ENCODE data around the gene ANKRD33. TPM values are rescaled to one million over a fixed set of nuclear protein-coding genes. Genes with fewer than 3 reads are reported as not detected.
A peak's percentile ranks its signal among the peaks of the same experiment; 100 is the strongest.

The ANKRD33 gene
- total RNA-seq, 1 donor from 2014 or later = not detected

GRCh38 chr12:51904951-51905470 lies 17.1 kb downstream of the ANKRD33 start:
- no peak for ATAC-seq

DNA sequence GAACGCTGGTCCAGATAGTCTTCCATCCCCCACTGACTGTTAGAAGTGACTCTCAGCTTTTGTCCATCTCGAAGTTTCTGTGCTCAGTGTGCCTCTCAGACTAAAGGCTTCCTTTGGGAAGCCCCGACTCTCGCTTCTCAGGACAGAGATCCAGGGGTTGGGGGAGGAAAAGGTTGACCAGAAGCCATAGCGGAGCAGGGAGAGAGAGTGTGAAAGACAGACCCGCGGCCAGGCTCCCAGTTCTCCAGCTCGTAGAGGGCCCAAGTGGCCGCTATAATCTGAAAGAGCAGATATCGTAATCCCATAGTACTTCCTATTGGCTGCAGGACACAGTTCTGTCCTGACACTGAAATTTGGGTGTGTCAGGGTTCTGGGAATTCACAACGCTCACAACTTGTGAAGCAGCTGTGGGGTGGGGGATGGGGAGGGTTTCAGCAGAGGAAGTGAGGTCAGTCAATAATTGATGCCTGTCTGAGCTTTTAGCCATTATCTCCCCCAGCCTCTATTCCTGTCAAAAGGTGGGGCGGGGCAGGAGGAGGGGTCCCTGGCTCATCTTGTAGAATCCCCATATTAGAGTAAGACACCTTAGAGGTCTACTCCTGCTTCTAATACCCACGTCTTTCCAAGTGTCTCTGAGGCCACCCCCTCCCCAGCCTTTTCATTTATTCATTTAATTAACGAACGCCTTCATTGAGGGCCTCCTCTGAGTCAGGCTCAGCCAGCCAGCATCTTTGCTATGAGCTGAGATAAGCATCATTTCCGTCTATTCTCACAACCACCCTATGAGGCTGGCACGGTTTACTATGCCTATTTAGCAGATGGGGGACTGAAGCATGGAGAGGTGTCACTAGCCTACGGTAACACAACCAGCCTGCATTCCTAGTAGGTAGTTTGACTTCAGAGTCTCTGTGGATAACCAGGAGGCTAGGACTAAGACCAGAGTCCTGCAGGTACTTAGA lies 17.8 kb downstream of the ANKRD33 start:
- ATAC-seq = peak; percentile 19

DNA sequence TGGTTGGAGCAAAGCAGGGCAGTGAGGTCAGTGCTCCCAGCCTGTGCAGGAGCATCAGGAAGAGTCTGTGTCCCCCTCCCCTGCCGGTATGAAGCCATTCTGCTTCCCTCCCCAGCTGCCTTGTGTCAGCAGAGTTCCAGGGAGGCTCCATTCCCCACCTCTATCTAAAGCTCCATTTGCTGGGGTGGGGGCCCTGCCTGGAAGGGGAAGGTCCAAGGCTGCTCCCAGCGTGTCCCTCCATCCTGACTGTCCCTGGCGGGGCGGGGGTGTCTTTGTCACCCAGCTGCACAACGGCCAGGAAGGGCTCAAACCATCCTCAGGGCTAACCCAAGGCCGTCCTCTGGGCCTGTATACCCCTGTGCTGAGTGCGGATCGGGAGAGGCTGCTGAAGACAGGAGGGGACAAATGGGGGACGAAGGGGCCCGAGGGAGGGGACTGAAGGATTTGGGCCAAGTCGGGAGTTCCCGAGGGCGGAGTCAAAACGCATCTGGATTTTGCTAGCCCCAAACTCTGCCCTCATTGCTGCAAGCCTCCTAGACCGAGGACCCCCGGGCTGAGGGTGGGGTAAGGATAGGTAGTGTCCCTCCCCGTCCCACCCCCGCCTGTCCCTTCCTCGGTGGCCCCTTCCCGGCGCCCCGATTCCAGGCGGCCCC lies 18.7 kb downstream of the ANKRD33 start:
- ATAC-seq = no peak

DNA sequence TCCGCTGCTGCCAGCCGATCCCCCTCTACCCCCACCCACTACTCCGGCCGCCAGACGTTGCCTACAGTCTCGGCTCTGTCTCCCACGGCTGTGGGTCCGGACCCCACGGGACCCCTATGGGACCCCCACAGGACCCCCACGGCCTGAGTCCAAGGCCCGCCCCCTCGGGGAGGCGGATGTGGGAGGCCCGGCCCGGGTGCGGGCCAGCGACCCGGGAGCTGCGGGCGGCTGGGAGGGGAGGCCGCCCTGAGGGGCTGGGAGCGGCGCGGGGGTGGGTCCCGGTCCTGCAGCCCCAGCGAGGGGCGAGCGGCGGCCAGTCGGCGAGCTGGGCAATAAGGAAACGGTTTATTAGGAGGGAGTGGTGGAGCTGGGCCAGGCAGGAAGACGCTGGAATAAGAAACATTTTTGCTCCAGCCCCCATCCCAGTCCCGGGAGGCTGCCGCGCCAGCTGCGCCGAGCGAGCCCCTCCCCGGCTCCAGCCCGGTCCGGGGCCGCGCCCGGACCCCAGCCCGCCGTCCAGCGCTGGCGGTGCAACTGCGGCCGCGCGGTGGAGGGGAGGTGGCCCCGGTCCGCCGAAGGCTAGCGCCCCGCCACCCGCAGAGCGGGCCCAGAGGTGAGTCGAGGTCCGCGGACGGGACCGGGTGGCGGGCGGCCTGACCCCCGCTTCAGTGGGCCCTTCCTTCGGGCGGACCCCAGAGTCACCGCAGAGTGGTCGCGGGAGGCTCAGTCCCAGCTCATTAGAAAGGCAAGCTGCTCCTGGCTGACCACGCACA lies 19.4 kb downstream of the ANKRD33 start, which contains the start of gene ACVRL1:
TSS of gene ACVRL1 (plus strand) at position 422 of the 773 bp plus-strand sequence. CDS start 4,971 bp downstream, outside the sequence.
- peak; percentile 17 for ATAC-seq

- ATAC-seq = no peak
Measured at GRCh38 chr12:51907856-51908425, 20.0 kb downstream of the ANKRD33 start.

GRCh38 chr12:51908876-51909592 lies 21.1 kb downstream of the ANKRD33 start:
- ATAC-seq = no peak

GRCh38 chr12:51910168-51910567 lies 22.3 kb downstream of the ANKRD33 start:
- ATAC-seq = no peak

- no peak for ATAC-seq
Measured at GRCh38 chr12:51910691-51911090, 22.8 kb downstream of the ANKRD33 start.

DNA sequence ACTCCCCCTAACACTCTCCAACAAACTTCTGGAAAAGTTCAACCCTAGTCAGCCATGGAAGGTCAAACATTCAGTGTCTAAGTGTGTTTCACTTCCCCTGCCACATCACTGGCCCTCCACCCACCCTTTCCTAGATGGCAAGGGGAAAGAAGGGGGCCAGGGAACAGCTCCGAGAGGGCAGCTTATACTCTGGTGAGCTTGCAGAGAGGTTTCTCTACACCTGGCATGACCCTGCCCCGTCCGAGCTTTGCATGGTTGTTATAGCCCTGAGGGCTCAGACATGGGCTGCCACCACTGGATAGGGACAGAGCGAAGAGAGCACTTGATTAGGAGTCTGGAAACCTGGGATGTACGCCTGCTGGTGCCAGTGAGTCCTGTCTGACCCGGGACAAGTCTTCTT lies 23.4 kb downstream of the ANKRD33 start:
- no peak for ATAC-seq

- ATAC-seq = peak; percentile 18
Measured at GRCh38 chr12:51911788-51912711, 24.1 kb downstream of the ANKRD33 start.

GRCh38 chr12:51913071-51914033 lies 25.4 kb downstream of the ANKRD33 start:
- ATAC-seq = no peak

DNA sequence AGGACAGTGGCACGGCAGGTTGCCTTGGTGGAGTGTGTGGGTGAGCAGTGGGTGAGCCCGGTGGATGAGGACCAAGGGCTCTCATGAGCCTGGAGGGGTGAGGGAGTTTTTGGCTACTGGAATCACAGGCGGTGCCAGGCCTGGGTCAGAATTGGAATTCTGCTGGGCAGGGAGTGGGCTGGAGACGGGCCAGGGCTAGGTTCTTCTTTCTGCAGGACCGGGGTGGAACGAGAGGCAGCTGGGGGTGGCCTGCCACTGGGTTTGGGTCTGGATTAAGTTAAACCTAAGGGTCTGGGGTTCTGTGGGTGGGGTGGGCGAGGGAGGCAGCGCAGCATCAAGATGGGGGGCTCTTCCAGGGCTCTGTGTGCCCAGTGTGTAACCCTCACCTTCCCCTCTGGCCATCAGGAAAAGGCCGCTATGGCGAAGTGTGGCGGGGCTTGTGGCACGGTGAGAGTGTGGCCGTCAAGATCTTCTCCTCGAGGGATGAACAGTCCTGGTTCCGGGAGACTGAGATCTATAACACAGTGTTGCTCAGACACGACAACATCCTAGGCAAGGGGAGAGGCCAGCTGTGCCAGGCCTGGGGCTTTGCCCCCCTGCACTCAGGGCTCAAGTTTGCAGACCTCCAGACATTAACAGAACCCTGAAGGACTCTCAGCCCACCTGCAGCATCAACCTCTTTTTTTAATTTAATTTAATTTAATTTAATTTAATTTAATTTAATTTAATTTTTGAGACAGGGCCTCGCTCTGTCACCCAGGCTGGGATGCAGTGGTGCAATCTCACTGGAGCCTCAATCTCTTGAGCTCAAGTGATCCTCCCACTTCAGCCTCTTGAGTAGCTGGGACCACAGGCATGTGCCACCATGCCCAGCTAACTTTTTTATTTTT lies 26.4 kb downstream of the ANKRD33 start:
- no peak for ATAC-seq

DNA sequence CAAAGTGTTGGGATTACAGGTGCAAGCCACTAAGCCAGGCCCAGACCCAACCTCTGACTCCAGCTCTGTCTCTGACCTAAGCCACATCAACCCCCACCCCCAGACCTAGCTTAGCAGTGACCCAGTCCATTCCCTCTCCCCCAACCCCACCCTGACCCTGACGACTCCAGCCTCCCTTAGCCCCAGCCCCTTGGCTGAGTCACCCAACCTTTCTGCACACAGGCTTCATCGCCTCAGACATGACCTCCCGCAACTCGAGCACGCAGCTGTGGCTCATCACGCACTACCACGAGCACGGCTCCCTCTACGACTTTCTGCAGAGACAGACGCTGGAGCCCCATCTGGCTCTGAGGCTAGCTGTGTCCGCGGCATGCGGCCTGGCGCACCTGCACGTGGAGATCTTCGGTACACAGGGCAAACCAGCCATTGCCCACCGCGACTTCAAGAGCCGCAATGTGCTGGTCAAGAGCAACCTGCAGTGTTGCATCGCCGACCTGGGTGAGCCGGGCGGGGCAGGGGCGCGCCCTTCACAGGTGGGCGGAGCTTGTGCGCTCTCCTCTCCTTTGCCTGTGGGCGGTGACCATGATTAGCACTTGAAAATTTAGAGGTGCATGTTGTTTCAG lies 27.2 kb downstream of the ANKRD33 start:
- no peak for ATAC-seq

- ATAC-seq = no peak
Measured at GRCh38 chr12:51915951-51916350, 28.0 kb downstream of the ANKRD33 start.

GRCh38 chr12:51917041-51917590 lies 29.2 kb downstream of the ANKRD33 start:
- ATAC-seq = no peak

GRCh38 chr12:51917746-51918453 lies 30.0 kb downstream of the ANKRD33 start:
- no peak for ATAC-seq

DNA sequence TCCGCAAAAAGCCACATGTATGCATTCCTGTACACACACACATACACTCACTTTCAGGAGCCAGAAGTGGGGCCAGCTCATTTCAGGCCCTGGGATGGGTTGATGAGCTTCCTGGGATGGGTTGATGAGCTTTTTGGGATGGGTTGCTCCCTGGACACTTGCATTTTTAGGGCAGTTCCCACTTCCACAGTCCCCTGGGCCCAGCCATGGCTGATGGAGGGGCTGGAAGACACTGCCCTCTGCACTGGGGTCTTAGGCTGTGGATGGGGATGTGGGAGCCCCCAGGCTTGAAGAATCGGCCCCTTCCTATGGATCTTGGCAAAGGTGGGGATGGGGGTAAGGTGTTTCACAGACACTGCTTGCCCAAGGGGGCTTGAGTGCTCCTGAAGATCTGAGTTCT lies 32.1 kb downstream of the ANKRD33 start:
- no peak for ATAC-seq
